ENCODE measurements around the gene SULF2.

The SULF2 gene

GRCh38 chr20:47674145-47674544 lies 111.1 kb downstream of the SULF2 start:
- ATAC-seq: no peak
- no peak for TF ChIP-seq TCF4 (CRISPR knock-in tag; IDR thresholded peaks at IDR 0.05; ENCODE audit: borderline replicate concordance)
- no peak for TF ChIP-seq ARNTL (CRISPR knock-in tag; IDR thresholded peaks at IDR 0.05; ENCODE audit: borderline replicate concordance, low read depth)
- TF ChIP-seq TOX (CRISPR knock-in tag; IDR thresholded peaks at IDR 0.05; ENCODE audit: borderline replicate concordance): no peak
- TF ChIP-seq RARB (CRISPR knock-in tag; IDR thresholded peaks at IDR 0.05): no peak
- TF ChIP-seq OSR1 (CRISPR knock-in tag; IDR thresholded peaks at IDR 0.05): no peak
- no peak for TF ChIP-seq CREB5 (CRISPR knock-in tag; IDR thresholded peaks at IDR 0.05; ENCODE audit: low read depth)
- TF ChIP-seq ZC3H10 (CRISPR knock-in tag; IDR thresholded peaks at IDR 0.05): no peak
- TF ChIP-seq TSHZ2 (CRISPR knock-in tag; IDR thresholded peaks at IDR 0.05): no peak
- TF ChIP-seq SNAI2 (CRISPR knock-in tag; IDR thresholded peaks at IDR 0.05): no peak
- no peak for TF ChIP-seq GLIS3 (CRISPR knock-in tag; IDR thresholded peaks at IDR 0.05)
- no peak for TF ChIP-seq PPARA (CRISPR knock-in tag; IDR thresholded peaks at IDR 0.05; ENCODE audit: borderline replicate concordance)

- no peak for ATAC-seq
- TF ChIP-seq ESRRG (CRISPR knock-in tag; IDR thresholded peaks at IDR 0.05) (no peak), ZNF70 (CRISPR knock-in tag; IDR thresholded peaks at IDR 0.05) (no peak), ISL1 (CRISPR knock-in tag; IDR thresholded peaks at IDR 0.05) (no peak), ARNTL (CRISPR knock-in tag; IDR thresholded peaks at IDR 0.05; ENCODE audit: borderline replicate concordance, low read depth) (no peak), TCF4 (CRISPR knock-in tag; IDR thresholded peaks at IDR 0.05; ENCODE audit: borderline replicate concordance) (no peak), SNAI2 (CRISPR knock-in tag; IDR thresholded peaks at IDR 0.05) (no peak), ZC3H10 (CRISPR knock-in tag; IDR thresholded peaks at IDR 0.05) (no peak), TOX (CRISPR knock-in tag; IDR thresholded peaks at IDR 0.05; ENCODE audit: borderline replicate concordance) (no peak), PATZ1 (CRISPR knock-in tag; IDR thresholded peaks at IDR 0.05; ENCODE audit: borderline replicate concordance) (no peak), PPARA (CRISPR knock-in tag; IDR thresholded peaks at IDR 0.05; ENCODE audit: borderline replicate concordance) (no peak), TSHZ2 (CRISPR knock-in tag; IDR thresholded peaks at IDR 0.05) (no peak), CSRNP3 (CRISPR knock-in tag; IDR thresholded peaks at IDR 0.05) (no peak), POU6F1 (CRISPR knock-in tag; IDR thresholded peaks at IDR 0.05; ENCODE audit: borderline replicate concordance, low read depth) (no peak), ZFP3 (CRISPR knock-in tag; IDR thresholded peaks at IDR 0.05) (no peak), ZNF8 (CRISPR knock-in tag; IDR thresholded peaks at IDR 0.05) (no peak), GLIS3 (CRISPR knock-in tag; IDR thresholded peaks at IDR 0.05) (no peak), ZNF565 (CRISPR knock-in tag; conservative IDR thresholded peaks at IDR 0.05; ENCODE audit: low read depth) (no peak), CREB5 (CRISPR knock-in tag; IDR thresholded peaks at IDR 0.05; ENCODE audit: low read depth) (no peak), CSDC2 (CRISPR knock-in tag; IDR thresholded peaks at IDR 0.05) (no peak), RARB (CRISPR knock-in tag; IDR thresholded peaks at IDR 0.05) (no peak)
Observed at GRCh38 chr20:47673671-47673955, 111.7 kb downstream of the SULF2 start.
